Ishikawa (cell line): ENCODE results near the gene ANXA6.

Experiments used
- CEBPB ChIP-seq: IDR thresholded peaks from 2 replicates; pipeline ENCODE4 v1.6.1; 2012
- CREB1 ChIP-seq: IDR thresholded peaks from 2 replicates; pipeline ENCODE4 v1.6.1; 2012; ENCODE audit warnings: low read depth
- EGR1 ChIP-seq: IDR thresholded peaks from 2 replicates; pipeline ENCODE4 v1.6.1; 2012
- EP300 ChIP-seq: IDR thresholded peaks from 2 replicates; pipeline ENCODE4 v1.6.1; 2012; ENCODE audit warnings: borderline replicate concordance
- FOXM1 ChIP-seq: IDR thresholded peaks from 2 replicates; pipeline ENCODE4 v1.6.1; 2012; ENCODE audit warnings: low read depth, borderline replicate concordance
- MAX ChIP-seq: IDR thresholded peaks from 2 replicates; pipeline ENCODE4 v1.6.1; 2012
- NFIC ChIP-seq: IDR thresholded peaks from 2 replicates; pipeline ENCODE4 v1.6.1; 2012
- RAD21 ChIP-seq: IDR thresholded peaks from 2 replicates; pipeline ENCODE4 v1.6.1; 2012; ENCODE audit warnings: low read depth
- REST ChIP-seq: IDR thresholded peaks from 2 replicates; pipeline ENCODE4 v1.6.1; 2012; ENCODE audit warnings: low read depth, mild to moderate bottlenecking
- TAF1 ChIP-seq: IDR thresholded peaks from 2 replicates; pipeline ENCODE4 v1.6.1; 2012; ENCODE audit warnings: low read depth, mild to moderate bottlenecking
- TCF12 ChIP-seq: IDR thresholded peaks from 2 replicates; pipeline ENCODE4 v1.6.1; 2012; ENCODE audit warnings: low read depth
- TEAD4 ChIP-seq: IDR thresholded peaks from 2 replicates; pipeline ENCODE4 v1.6.1; 2012
- YY1 ChIP-seq: IDR thresholded peaks from 2 replicates; pipeline ENCODE4 v1.6.1; 2012; ENCODE audit warnings: low read depth
- ZBTB7A ChIP-seq: IDR thresholded peaks from 2 replicates; pipeline ENCODE4 v1.6.1; 2012; ENCODE audit warnings: low read depth
- TF ChIP-seq, protein P1 (sequence below): IDR thresholded peaks from 2 replicates; pipeline ENCODE4 v1.6.1; 2012

ANXA6 gene

DNA sequence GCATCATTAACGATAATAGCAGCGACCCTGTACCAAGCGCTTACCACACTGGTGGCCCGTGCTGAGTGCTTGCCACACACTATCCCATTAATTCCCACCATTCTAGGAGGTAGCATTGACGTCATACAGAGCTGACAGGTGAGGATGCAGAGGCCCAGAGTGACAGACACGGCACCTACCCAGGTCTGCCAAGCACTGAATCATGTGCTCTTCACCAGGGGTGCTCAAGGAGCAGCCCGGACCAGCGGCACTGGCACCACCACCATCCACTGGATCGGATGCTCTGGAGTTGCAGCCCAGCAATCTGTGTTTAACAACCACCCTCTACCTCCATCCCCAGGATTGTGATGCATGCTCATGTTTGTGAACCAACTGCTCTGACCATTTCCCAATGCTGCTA, 80.2 kb downstream of the ANXA6 start:
- TF ChIP-seq TCF12 = no peak

- TF ChIP-seq NFIC (no peak), REST (no peak), RAD21 (no peak)
These were observed 81.0 kb downstream of the ANXA6 start for GRCh38 chr5:151076616-151077015.

DNA sequence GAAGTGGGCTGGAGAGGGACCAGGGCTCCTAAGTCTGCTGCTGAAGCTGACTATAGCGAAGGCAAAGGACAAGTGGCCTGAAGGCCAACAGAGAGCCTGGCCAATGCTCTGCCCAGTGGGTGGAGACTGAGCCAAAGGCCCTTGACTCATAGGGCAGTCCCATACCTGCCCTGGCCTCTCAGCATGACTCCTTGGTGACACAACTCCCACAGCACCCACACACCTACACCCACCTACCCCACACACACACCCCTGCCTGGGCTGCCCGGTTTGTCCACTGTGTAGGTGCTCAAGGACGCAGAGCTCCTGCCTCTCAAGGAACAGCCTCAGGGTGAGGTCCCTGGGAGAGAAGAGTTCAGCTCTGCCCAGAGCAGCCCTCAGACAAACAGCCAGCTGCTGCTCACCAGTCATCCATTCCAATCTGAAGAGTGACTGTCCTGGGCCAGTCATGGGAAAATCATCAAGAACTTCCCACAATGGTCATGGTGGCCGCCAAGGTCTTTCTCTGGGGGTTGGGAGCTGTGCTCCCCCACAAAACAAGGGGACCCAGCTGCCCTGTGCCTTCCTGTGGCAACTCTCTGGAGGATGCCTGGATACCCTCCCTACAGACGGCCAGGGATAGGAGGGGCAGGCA, 81.8 kb downstream of the ANXA6 start:
- TF ChIP-seq TEAD4 (no peak), EGR1 (peak; percentile 75), MAX (0 out of 2 replicates have a peak, but pooled peaks have one; percentile 18)

GRCh38 chr5:151074557-151074956, 83.0 kb downstream of the ANXA6 start:
- TF ChIP-seq REST (no peak), CREB1 (no peak), MAX (no peak), TEAD4 (no peak), RAD21 (no peak), TAF1 (no peak), CEBPB (no peak), EP300 (no peak), ZBTB7A (no peak), FOXM1 (no peak)
- TF ChIP-seq, protein P1, sequence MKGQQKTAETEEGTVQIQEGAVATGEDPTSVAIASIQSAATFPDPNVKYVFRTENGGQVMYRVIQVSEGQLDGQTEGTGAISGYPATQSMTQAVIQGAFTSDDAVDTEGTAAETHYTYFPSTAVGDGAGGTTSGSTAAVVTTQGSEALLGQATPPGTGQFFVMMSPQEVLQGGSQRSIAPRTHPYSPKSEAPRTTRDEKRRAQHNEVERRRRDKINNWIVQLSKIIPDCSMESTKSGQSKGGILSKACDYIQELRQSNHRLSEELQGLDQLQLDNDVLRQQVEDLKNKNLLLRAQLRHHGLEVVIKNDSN = no peak

- TF ChIP-seq, protein P1 = no peak
- TF ChIP-seq EGR1 (no peak), TCF12 (no peak), NFIC (no peak), TEAD4 (no peak), EP300 (no peak), YY1 (no peak), FOXM1 (no peak), MAX (no peak), RAD21 (no peak), ZBTB7A (no peak), CEBPB (no peak), REST (no peak), TAF1 (no peak), CREB1 (no peak)
These were observed 84.3 kb downstream of the ANXA6 start for GRCh38 chr5:151073280-151073679.

GRCh38 chr5:151072630-151073025, 85.0 kb downstream of the ANXA6 start:
- TF ChIP-seq REST (no peak), TAF1 (no peak)
